Esophagus squamous epithelium (tissue), 4 donors: ENCODE results near the gene SH3BP2.

ENCODE experiments used
- CTCF ChIP-seq, 6 experiments: fragments of 450-650 bp in 4 of 6; fragments of 200-600 bp in 2 of 6; sonication (generic) in 2 of 6; IDR thresholded peaks; one replicate each; pipeline ENCODE4 v1.5.1; 2016 to 2019; ENCODE audit warnings: antibody characterized with exemption in 6 of 6, mild to moderate bottlenecking in 4 of 6, moderate library complexity in 4 of 6
- POLR2A ChIP-seq, 4 donors: fragments of 450-650 bp; IDR thresholded peaks; one replicate each; pipeline ENCODE4 v1.6.1; 2017; ENCODE audit warnings: antibody characterized with exemption in 4 of 4, mild to moderate bottlenecking in 4 of 4, moderate library complexity in 3 of 4

- TF ChIP-seq POLR2A (IDR thresholded peaks at IDR 0.05) (no peak), CTCF (IDR thresholded peaks at IDR 0.05) (no peak)
Observed at GRCh38 chr4:2842687-2843262, 49.9 kb downstream of the SH3BP2 start.
